SK-N-SH treated with all-trans-retinoic acid at 6 μM for 48 hours (cell line): ENCODE data around the gene TSPAN15.

Experiments used
- ARNTL ChIP-seq: fragments of 450-650 bp; formaldehyde crosslinking; IDR thresholded peaks from 2 replicates; pipeline ENCODE4 v1.5.0; 2020; ENCODE audit warnings: low read depth, mild to moderate bottlenecking, moderate library complexity, borderline replicate concordance
- RARB ChIP-seq: fragments of 250-450 bp; sonication (Bioruptor Pico); IDR thresholded peaks from 2 replicates; pipeline ENCODE4 v1.8.0; 2021; ENCODE audit warnings: mild to moderate bottlenecking, moderate library complexity

DNA sequence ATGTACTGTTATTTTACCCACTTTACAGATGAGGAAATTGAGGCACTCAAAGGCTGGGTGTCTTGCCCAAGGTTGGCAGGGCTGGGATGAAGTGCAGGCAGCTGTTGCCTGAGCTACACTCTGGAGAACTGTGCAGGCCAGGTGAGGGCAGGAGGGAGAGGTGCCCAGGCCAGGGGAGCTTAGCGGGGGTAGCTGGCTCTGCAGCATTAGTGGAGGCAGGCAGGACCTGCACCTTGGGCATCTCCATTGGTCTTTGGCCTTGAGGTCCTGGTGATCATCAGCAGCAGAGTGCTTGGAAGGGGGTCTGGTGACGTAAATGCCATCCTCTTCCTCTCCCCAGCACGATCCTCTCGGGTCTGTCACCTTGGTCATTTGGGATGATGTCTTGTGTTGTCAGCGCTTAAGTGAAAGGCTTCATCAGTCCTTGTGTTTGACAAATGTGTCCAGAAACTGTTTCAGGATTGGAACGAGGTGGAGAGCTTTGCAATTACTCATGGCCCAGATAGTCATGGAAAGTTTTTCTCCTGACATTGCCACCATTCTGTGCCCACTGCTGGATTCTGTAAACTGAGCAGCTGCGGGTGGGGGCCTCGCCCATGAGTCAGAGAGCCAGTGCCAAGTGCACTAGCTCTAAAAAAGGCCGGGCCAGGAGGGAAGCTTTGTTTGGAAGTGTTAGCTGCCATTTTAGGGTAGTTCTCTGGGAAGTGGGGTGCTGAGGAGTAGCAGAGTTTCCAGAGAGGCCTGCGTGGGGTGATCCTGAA is 47.6 kb downstream of the TSPAN15 start:
- TF ChIP-seq ARNTL (no peak), RARB (CRISPR knock-in tag) (no peak)
